Activated CD8-positive, alpha-beta memory T cell treated with anti-CD3 and anti-CD28 coated beads for 24 hours (primary cell): ENCODE data around the gene ADGRF3.
"Not testable (repeated sequence)": the region's sequence is repeated elsewhere in the genome, so short reads cannot be mapped to it uniquely, and the experiment has no call there.

Experiments used
- DNase-seq: peaks from one replicate; pipeline ENCODE4 v3.0.0-alpha.2; 2020

Gene ADGRF3, protein sequence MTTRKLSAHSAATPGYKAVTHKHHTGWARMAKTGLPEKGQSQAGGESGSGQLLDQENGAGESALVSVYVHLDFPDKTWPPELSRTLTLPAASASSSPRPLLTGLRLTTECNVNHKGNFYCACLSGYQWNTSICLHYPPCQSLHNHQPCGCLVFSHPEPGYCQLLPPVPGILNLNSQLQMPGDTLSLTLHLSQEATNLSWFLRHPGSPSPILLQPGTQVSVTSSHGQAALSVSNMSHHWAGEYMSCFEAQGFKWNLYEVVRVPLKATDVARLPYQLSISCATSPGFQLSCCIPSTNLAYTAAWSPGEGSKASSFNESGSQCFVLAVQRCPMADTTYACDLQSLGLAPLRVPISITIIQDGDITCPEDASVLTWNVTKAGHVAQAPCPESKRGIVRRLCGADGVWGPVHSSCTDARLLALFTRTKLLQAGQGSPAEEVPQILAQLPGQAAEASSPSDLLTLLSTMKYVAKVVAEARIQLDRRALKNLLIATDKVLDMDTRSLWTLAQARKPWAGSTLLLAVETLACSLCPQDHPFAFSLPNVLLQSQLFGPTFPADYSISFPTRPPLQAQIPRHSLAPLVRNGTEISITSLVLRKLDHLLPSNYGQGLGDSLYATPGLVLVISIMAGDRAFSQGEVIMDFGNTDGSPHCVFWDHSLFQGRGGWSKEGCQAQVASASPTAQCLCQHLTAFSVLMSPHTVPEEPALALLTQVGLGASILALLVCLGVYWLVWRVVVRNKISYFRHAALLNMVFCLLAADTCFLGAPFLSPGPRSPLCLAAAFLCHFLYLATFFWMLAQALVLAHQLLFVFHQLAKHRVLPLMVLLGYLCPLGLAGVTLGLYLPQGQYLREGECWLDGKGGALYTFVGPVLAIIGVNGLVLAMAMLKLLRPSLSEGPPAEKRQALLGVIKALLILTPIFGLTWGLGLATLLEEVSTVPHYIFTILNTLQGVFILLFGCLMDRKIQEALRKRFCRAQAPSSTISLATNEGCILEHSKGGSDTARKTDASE

DNA sequence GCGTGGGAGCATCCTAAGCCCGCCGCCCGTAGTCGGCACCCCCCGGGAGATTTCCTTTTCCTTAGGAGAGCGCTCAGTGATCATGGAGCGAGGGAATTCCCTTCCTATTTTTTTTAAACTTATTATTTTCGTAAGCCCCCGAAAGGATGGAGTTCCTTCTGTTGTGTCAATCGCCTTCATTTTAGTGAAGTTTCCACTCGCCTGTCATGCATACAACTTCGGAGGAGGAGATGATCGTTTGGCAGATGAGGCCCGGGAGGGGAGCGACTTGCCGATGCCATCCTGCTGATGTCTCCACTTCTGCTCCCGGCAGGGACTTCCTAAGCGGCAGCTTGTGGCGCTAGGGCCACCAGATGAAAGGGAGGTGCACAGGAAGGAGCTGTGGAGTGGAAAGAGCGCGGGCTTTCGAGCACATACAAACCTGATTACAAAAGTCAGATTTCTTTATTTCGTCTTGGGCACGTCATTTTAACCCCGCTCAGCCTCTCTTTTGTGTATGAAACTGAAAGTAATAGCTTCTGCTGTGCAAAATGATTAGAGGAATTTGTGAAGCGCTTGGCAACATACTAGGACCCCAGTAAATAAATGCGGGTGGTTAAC, at the start of gene ADGRF3:
Gene ADGRF3 (minus strand): TSS at position 336 of the 600 bp plus-strand sequence. CDS start 555 bp downstream, outside the sequence.
- peak; percentile 84 for DNase-seq

DNA sequence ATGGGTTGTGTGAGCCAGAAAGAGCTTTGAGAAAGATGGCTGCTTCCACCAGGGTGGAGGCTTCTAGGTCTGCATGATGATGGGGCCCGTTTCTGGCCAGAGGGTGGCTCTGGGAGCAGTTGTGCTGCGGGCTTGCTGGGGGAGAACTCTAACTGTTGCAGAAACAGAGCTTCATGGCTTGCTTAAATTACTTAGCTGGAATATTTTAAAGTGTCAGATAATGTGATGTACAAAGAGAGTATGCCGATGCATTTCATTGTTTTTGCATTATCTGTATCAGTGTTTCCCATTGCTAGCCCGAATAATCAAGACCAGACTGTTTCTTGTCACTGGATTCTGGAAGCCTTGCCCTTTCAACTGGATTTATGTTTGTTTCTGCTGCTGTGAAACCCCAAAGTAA, 48.8 kb upstream of the ADGRF3 start:
- DNase-seq: no peak

DNA sequence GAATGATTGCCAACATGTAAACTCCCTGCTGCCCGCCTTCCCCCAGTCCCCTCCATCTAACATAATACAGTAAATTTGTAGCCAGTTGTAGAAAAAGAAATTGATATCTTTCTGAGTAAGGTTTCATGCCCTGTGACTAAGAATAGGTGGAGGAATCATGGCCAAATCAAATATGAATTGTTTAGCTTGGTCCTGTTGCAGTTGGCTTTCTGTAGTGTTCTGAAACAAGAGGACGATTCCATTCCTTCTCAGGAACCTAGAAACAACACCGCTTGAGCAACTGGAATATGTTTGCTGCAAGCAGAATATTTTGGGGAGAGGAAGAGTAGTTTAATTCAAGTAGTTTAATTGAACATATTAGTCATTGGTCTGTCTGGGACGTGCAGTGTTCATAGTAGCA, 48.1 kb upstream of the ADGRF3 start:
- no peak for DNase-seq

DNA sequence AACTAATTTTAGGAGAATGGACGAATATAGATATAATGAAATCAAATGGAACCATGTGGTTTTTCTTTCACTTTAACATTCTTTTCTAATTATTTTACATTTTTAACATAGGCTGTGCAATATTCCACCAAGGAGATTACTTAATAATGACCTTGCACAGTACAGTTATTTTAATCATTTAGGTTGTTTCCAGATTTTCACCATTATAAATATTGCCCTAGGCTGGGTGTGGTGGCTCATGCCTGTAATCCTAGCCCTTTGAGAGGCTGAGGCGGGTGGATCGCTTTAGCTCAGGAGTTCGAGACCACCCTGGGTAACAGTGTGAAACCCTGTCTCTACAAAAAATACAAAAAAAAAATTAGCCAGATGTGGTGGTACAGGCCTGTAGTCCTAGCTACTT, 40.6 kb upstream of the ADGRF3 start:
- no peak for DNase-seq

DNA sequence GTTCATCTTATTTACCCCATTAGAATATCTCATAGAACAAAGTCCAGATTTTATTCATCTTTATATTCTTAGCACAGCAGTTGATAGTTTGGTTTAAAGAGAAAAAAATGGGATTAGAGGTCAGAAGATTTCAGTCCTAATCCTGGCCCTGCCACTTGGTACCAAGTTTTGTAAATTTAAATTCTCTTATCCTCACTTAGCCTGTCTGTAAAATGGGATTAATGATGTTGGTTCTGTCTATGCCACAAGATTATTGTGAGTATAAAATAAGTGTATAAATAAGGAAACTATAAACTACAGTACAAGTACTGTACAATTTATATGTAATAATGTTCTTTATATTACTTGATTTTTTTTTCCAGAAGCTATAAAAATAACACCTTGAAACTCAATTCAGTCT, 38.0 kb upstream of the ADGRF3 start:
- DNase-seq: no peak

DNA sequence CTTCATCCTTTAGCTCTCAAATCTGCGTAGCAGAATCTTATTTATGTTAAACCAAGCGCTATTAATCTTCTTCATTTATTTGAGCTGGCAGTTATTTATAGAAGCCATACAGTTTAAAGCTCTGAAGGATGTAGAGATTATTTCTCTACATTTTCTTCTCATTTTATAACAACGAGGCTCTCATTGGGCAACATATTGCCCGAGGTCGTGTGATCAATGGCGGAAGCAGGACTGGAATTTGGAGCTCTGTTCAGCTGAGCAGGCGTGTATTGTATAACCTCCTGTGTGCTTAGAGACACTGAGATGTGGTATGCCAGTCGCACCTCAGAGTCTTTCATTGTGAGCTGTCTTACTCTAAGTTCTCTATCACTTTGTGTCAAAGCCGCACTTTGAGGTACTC, 37.6 kb upstream of the ADGRF3 start:
- no peak for DNase-seq

DNA sequence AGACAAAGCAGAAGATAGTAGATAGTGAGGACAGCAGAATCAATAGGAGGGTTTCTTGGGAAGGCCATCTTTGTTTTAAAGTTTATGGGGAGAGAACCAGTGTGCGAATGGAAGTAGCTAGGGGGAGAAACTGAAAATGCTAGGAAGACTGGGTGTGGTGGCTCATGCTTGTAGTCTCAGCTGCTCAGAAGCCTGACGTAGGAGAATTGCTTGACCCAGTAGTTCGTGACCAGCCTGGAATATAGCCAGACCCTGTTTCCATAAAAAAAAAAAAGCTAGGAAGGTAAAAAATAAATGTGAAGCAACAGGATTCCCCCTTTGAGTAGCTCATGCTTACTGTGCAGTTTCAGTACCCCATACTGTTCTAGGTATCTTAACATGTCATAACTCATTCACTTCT, 36.0 kb upstream of the ADGRF3 start:
- DNase-seq: no peak

DNA sequence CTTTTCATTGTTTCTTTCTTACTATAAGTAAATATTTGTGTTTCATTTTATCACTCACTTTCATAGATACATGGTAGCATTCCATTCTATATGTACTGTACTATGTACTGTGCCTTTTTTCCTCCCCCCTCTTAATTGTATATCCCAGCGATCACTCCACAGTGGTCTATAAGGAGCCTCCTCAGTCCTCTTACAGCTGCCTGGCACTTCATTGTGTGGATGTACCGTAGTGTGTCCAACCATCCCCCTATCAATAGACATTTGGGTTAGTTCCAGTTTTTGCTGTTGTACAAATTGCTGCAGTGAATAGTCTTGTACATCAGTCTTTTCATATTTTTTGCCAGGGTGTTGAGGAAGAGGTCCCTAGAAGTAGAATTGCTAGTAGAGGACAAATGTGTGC, 33.7 kb upstream of the ADGRF3 start:
- DNase-seq: no peak

DNA sequence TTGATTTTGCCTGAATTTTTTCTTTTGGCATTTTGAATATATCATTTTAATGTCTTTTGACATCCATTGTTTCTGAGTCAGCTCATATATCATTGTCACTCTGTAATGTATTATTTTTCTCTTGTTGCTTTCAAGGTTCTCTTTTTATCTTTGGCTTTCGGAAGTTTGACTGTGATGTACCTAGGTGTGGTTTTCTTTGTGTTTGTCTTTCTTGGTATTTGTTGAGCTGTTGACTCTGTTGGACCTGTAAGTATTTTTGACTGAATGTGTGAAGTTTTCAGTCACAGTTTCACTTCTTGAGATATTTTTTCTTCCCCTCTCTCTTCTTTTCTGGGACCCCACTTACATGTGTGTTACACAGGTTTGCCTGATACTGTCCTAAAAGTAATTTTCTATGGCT, 30.2 kb upstream of the ADGRF3 start:
- no peak for DNase-seq

DNA sequence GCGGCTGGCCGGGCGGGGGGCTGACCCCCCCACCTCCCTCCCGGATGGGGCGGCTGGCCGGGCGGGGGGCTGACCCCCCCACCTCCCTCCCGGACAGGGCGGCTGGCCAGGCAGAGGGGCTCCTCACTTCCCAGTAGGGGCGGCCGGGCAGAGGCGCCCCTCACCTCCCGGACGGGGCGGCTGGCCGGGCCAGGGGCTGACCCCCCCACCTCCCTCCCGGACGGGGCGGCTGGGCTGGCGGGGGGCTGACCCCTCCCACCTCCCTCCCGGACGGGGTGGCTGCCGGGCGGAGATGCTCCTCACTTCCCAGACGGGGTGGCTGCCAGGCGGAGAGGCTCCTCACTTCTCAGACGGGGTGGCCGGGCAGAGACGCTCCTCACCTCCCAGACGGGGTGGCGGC, 24.3 kb upstream of the ADGRF3 start:
- DNase-seq: not testable (repeated sequence)

DNA sequence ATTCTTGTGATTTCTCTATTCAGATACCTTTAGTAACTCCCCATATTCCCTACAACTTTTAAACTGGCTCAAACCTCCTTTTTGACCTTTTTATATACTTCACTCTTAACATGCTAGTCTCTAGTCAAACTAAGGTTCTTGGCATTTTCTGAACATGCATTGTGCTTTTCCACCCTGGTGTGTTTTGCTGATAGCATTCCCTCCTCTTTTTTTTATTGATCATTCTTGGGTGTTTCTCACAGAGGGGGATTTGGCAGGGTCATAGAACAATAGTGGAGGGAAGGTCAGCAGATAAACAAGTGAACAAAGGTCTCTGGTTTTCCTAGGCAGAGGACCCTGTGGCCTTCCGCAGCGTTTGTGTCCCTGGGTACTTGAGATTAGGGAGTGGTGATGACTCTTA, 23.1 kb upstream of the ADGRF3 start:
- DNase-seq: not testable (repeated sequence)

DNA sequence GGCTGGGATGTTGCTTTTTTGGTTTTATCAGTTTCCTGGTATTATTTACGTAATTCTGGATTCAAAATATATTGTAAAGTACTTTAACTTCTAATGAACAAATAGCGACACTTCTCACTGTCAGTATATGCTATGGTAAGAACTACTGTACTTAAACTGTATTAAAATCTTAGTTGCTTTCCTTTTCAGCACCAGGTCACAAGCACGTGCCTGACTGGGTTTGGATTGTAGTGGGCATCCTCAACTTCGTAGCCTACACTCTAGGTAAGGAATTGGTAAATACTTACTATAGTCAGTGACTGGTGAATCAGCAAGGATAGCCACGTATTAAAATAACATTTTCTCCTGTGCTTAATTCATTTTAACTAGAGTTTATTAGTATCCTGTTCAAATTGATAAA, 20.4 kb upstream of the ADGRF3 start:
- no peak for DNase-seq

DNA sequence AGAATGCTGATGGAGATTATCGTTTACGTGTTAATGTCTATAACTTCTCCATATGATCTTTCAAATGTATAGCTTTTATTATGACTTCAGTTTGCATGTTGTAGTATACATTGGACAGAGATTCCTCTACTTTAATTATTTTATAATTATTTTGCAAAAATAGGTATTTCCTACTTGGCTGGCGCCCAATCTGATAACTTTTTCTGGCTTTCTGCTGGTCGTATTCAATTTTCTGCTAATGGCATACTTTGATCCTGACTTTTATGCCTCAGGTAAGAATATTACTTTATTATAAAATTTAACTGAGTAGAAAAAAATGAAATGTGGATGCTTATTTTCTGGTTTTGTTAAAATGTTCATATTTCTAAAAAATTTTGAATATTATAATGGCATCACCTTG, 18.1 kb upstream of the ADGRF3 start:
- no peak for DNase-seq

DNA sequence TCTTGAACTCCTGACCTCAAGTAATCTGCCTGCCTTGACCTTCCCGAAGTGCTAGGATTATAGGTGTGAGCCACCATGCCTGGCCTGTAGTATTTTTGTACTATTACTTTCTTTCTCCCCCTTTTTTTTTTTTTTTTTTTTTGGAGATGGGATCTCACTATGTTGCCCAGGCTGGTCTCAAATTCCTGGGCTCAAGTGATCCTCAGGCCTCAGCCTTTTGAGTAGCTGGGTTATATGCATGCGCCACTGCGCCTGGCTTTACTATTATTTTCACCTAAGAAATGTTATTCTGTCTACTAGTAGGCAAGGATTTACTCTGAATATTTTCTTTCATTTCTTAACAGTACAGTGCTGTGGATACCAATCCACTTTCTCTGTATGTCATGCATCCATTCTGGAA, 17.4 kb upstream of the ADGRF3 start:
- DNase-seq: no peak

DNA sequence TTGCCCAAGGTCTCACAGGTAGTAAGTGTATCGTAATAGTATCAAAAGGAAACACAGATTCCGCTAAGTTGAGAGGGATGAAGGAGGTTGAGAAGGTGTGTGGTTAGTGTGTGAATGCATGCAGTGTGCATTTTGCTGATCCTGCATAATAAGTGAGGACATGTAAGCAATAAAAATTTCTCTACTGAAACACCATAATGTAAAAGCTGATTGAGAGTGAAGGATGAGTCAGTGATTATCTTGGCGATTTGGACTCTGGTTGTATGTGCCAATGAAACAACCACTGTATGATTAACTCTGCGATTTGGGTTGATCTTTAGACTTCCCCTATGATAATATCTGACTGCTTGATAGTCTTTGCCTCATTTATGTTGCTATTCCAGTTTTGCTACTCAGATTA, 16.7 kb upstream of the ADGRF3 start:
- no peak for DNase-seq

DNA sequence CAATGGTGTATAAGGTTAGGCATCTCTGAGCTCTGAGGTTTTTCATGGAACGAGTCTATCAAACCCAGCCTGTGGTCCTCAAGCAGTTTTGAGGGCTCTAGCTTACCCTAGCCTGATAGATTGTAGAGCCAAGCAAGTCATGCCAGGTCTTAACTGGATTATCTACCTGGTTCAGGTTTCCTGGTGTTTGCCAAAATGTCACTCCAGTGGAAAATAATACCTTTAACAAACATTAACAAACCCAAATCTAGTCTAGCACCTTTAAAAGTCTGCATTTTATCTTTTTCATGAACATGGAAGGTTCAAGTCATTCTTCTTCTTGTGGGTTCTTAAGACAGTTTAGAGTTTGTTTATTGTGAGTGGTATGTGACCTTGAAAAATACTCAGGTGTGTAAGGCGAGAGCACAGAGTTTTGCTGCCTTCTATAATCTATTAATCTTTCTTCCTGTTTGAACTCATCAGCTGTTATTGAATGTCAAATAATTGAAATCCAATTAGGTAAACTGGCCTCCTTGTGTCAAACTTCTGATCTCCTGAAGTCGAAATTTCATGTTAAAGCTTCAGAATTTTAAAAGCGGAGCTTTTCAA, 13.4 kb upstream of the ADGRF3 start:
- no peak for DNase-seq

DNA sequence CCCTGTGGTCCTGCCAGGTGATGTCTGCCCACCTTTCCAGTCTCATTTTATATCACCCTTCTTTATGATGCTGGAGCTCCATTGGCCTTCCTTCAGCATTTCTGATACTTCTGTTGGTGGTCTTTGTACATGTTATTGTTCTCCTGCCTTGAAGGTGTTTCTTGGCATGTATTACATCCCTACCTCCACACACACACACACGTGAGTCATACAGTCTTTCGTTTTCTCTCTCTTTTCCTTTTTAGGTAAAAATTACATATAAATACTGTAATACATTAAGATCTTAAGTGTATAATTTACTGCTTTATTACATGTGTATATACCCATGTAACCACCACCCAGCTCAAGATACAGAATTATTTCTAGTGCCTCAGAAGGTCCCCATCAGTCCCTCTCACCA, 10.2 kb upstream of the ADGRF3 start:
- no peak for DNase-seq

DNA sequence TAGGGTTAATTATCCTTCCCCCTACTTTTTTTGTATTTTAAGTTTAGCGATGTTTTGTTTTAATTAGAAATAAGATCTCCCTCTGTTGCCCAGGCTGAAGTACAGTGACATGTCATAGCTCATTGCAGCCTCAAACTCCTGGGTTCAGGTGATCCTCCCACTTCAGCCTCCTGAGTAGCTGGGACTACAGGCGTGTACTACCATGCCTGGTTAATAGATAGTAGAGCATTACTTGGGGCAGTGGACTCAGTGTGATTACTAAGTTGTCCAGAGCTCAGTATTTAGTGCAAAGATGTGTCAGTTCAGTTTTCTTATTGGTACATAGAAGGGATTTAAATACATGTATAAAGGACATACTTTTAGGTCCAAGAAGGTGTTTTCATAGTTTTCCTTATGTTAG, 9.5 kb upstream of the ADGRF3 start:
- DNase-seq: no peak

DNA sequence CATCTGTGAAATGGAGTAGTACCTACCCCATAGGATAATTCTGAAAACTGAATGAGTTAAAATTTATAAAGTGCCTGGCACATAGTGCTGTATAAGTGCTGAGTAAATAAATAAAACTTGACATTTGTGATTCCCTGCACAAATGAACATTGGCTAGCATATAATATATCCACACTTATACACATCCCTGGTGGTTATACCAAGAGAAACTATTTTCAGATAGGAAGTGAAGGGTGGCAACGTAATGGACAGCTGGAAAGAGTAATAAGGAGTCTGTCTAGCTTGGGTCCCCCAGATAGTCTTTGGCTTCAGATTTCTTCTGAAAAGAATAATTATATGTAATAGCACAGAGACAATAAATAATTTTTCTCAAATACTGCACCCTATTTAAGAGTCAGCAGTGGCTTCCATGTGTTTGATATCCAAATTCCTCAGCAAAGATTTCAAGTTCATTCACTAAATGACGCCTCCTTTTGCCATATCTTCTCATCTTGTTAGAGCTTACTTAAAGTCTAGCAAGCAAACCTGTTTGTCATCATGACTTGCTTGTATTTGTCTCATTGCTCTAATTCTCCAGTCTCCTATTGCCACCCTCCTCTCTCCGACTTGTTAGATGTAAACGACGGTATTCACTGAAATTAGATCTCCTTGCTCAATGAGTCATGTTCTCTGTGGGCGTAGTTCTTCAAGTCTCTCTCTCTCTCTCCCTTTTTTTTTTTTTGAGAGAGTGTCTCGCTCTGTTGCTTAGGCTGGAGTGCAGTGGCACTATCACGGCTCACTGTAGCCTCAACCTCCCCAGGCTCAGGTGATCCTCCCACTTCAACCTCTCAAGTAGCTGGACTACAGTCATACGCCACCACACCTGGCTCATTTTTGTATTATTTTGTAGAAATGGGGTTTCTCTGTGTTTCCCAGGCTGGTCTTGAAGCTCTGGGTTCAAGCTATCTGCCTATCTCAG, 8.7 kb upstream of the ADGRF3 start:
- no peak for DNase-seq

DNA sequence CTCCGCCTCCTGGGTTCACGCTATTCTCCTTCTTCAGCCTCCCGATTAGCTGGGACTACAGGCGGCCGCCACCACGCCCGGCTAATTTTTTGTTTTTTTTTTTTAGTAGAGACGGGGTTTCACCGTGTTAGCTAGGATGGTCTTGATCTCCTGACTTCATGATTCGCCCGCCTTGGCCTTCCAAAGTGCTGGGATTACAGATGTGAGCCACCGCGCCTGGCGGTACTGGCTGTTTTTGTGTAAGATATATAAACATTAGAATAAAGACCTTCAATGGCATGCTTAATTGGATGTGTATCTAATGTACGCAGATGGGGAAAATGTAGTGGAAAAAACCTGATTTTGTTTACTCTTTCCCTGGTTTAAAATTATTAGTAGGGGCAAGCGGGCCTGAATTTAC, 7.9 kb upstream of the ADGRF3 start:
- not testable (repeated sequence) for DNase-seq

DNA sequence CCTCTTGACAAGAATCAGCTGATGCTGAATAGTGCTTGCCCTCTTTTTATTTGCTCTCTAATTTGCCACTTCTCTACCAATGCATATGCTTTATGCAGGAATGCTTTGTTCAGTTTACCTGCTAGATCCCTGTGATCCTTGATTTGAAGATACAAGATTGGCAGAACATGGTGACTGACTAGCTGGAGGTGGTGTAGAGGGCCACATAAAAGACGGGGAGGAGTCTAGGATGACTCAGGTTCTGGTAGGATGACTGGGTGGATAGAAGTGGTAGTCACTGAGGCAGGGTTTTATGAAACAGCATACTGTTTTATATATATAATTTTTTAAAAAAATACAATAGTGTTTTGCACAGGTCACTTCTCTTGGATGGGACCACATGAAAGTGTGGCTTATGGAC, 6.3 kb upstream of the ADGRF3 start:
- no peak for DNase-seq
